CD14-positive monocyte (primary cell): ENCODE data around the gene KRTAP5-4. TPM values are rescaled to one million over a fixed set of nuclear protein-coding genes. Genes with fewer than 3 reads are reported as not detected.

Source experiments
- DNase-seq, 3 donors: peaks; one replicate each; pipeline ENCODE4 v3.0.0-alpha.2; 2011 to 2022
- H2AFZ ChIP-seq: 2 replicates; pipeline ENCODE4 v1.6.0; 2012; ENCODE audit warnings: mild to moderate bottlenecking, low read depth, low read length, inconsistent platforms; ENCODE audit not compliant: insufficient read depth, poor library complexity, severe bottlenecking
- H3K27ac ChIP-seq, 2 donors: 1 replicate in 1 of 2; 2 replicates in 1 of 2; pipeline ENCODE4 v1.5.1; 2012 to 2013; ENCODE audit warnings: low read length in 2 of 2, control low read depth in 1 of 2, inconsistent platforms in 1 of 2, low read depth in 1 of 2, mild to moderate bottlenecking in 1 of 2
- H3K27me3 ChIP-seq, 2 donors: one replicate each; pipeline versions ENCODE4 v1.6.0 to v1.6.1; 2011 to 2013; ENCODE audit warnings: low read length in 2 of 2; ENCODE audit not compliant: control insufficient read depth in 2 of 2, insufficient read depth in 2 of 2
- H3K36me3 ChIP-seq, 2 donors: replicated peaks in 1 of 2; 1 replicate in 1 of 2; 2 replicates in 1 of 2; pipeline versions ENCODE4 v1.5.1 to v1.6.1; 2012 to 2013; ENCODE audit warnings: low read length in 2 of 2, control low read depth in 1 of 2, inconsistent platforms in 1 of 2, mild to moderate bottlenecking in 1 of 2; ENCODE audit not compliant: insufficient read depth in 2 of 2, control insufficient read depth in 1 of 2
- H3K4me1 ChIP-seq, 2 donors: 1 replicate in 1 of 2; 2 replicates in 1 of 2; pipeline versions ENCODE4 v1.5.1 to v1.6.1; 2012 to 2013; ENCODE audit warnings: low read length in 2 of 2, control low read depth in 1 of 2, inconsistent platforms in 1 of 2, mild to moderate bottlenecking in 1 of 2, moderate library complexity in 1 of 2; ENCODE audit not compliant: insufficient read depth in 2 of 2, control insufficient read depth in 1 of 2
- H3K4me2 ChIP-seq: replicated peaks from 2 replicates; pipeline ENCODE3; 2012; ENCODE audit warnings: low read length, moderate library complexity, mild to moderate bottlenecking; ENCODE audit not compliant: poor library complexity, severe bottlenecking; ENCODE audit errors: extremely low read depth
- H3K4me3 ChIP-seq, 3 experiments: fragments of 200-600 bp in 1 of 3; sonication (generic) in 1 of 3; replicated peaks in 1 of 3; 1 replicate in 2 of 3; 2 replicates in 1 of 3; pipeline ENCODE4 v1.5.1; 2011 to 2013; ENCODE audit warnings: low read length in 3 of 3, mild to moderate bottlenecking in 3 of 3, control low read depth in 2 of 3, low read depth in 2 of 3, inconsistent platforms in 1 of 3, moderate library complexity in 1 of 3
- H3K79me2 ChIP-seq: 2 replicates; pipeline ENCODE4 v1.6.0; 2012; ENCODE audit warnings: mild to moderate bottlenecking, control low read depth, inconsistent platforms, low read length, moderate library complexity; ENCODE audit not compliant: insufficient read depth
- H3K9ac ChIP-seq: 2 replicates; pipeline ENCODE4 v1.6.0; 2017; ENCODE audit warnings: low read length, mild to moderate bottlenecking; ENCODE audit not compliant: insufficient read depth, poor library complexity, severe bottlenecking
- H3K9me3 ChIP-seq, 2 donors: replicated peaks in 1 of 2; 1 replicate in 1 of 2; 2 replicates in 1 of 2; pipeline versions ENCODE4 v1.5.1 to v1.6.1; 2012 to 2013; ENCODE audit warnings: low read length in 2 of 2, control low read depth in 1 of 2; ENCODE audit not compliant: control insufficient read depth in 1 of 2, insufficient read depth in 1 of 2
- H4K20me1 ChIP-seq: 2 replicates; pipeline ENCODE4 v1.6.0; 2012; ENCODE audit warnings: mild to moderate bottlenecking, low read length, control low read depth, moderate library complexity; ENCODE audit not compliant: insufficient read depth
- H3K27ac Mint-ChIP-seq, 7 donors: one replicate each; pipeline ENCODE4 v1.8.0; 2020; ENCODE audit warnings: mild to moderate bottlenecking in 7 of 7, mixed read lengths in 7 of 7, moderate library complexity in 6 of 7, inconsistent platforms in 2 of 7
- H3K27me3 Mint-ChIP-seq, 3 donors: one replicate each; pipeline ENCODE4 v1.8.0; 2021 to 2022; ENCODE audit warnings: low read depth in 3 of 3, mild to moderate bottlenecking in 3 of 3, mixed read lengths in 3 of 3, moderate library complexity in 3 of 3, inconsistent platforms in 1 of 3
- H3K36me3 Mint-ChIP-seq, 2 donors: one replicate each; pipeline ENCODE4 v1.8.0; 2020; ENCODE audit warnings: mixed read lengths in 2 of 2, inconsistent platforms in 1 of 2, mild to moderate bottlenecking in 1 of 2
- H3K4me1 Mint-ChIP-seq: one replicate; pipeline ENCODE4 v1.8.0; 2020; ENCODE audit warnings: mild to moderate bottlenecking, mixed read lengths
- H3K4me3 Mint-ChIP-seq, 2 donors: one replicate each; pipeline ENCODE4 v1.8.0; 2020; ENCODE audit warnings: mild to moderate bottlenecking in 2 of 2, mixed read lengths in 2 of 2, moderate library complexity in 1 of 2
- H3K9me3 Mint-ChIP-seq, 7 donors: one replicate each; pipeline ENCODE4 v1.8.0; 2020 to 2022; ENCODE audit warnings: mixed read lengths in 7 of 7, mild to moderate bottlenecking in 6 of 7, moderate library complexity in 6 of 7, inconsistent platforms in 2 of 7
- CTCF ChIP-seq: fragments of 200-600 bp; IDR thresholded peaks from one replicate; pipeline ENCODE4 v1.8.0; 2022; ENCODE audit warnings: antibody characterized with exemption, mild to moderate bottlenecking
- WGBS: methylation state at CpG from one replicate; pipeline ENCODE4 v1.1.5; 2013; ENCODE audit warnings: missing lambda C conversion rate; ENCODE audit not compliant: insufficient coverage; 5-methylcytosine and 5-hydroxymethylcytosine counted together
- intact Hi-C, 2 donors: fragments of 100-400 bp; cut with micrococcal nuclease; formaldehyde crosslinking; loops; one replicate each; pipeline versions ENCODE4 v1.15.0 to v1.15.1; 2023
- polyA plus RNA-seq, 3 donors: library from polyadenylated mRNA; depleted of rRNA in 1 of 3; unstranded in 2 of 3; stranded (reverse) in 1 of 3; fragments of 300-500 nt in 2 of 3; fragments of >200 nt in 1 of 3; fragmentation: Illumina TruSeq in 2 of 3; gene quantifications; 1 replicate in 2 of 3; 2 replicates in 1 of 3; pipeline ENCODE4 v1.2.3, GENCODE V29; 2012 to 2021

Gene KRTAP5-4
- polyA plus RNA-seq, 3 donors = not detected

- no peaks in the 10 kb centered on the region for H3K9me3 ChIP-seq
- intact Hi-C loops = no loop called here
- no peaks in the 10 kb centered on the region for H3K4me1 ChIP-seq
- H3K4me3 ChIP-seq = no peak overlapping the region
- no peak overlapping the region for H3K4me2 ChIP-seq
- Mint-ChIP-seq H3K27me3 (peaks cover 13 to 33% (median 17%) of the 10 kb centered on the region in 3 donors), H3K27ac (no peak overlapping the region), H3K9me3 (no peaks in the 10 kb centered on the region), H3K36me3 (no peaks in the 10 kb centered on the region), H3K4me1 (no peaks in the 10 kb centered on the region), H3K4me3 (no peak overlapping the region)
- no peaks in the 10 kb centered on the region for H3K27me3 ChIP-seq
- no peak overlapping the region for H2AFZ ChIP-seq
- H4K20me1 ChIP-seq = no peaks in the 10 kb centered on the region
- DNase-seq = no peak
- no peaks in the 10 kb centered on the region for H3K79me2 ChIP-seq
- no peak overlapping the region for H3K27ac ChIP-seq
- 76% methylated on average over 13 of the region's 15 CpGs for WGBS
- TF ChIP-seq CTCF = no peak
- H3K36me3 ChIP-seq = no peaks in the 10 kb centered on the region
- H3K9ac ChIP-seq = no peak overlapping the region
Observed at GRCh38 chr11:1641096-1641495, 19.2 kb upstream of the KRTAP5-4 start.

GRCh38 chr11:1640076-1640946, 18.4 kb upstream of the KRTAP5-4 start:
- Mint-ChIP-seq H3K36me3 (no peaks in the 10 kb centered on the region), H3K27me3 (peaks cover 9 to 31% (median 17%) of the 10 kb centered on the region in 3 donors), H3K4me1 (no peaks in the 10 kb centered on the region), H3K27ac (no peak overlapping the region), H3K9me3 (no peaks in the 10 kb centered on the region), H3K4me3 (no peak overlapping the region)
- peak; percentile 96 for TF ChIP-seq CTCF
- no peaks in the 10 kb centered on the region for H3K79me2 ChIP-seq
- H3K9ac ChIP-seq = no peak overlapping the region
- no peaks in the 10 kb centered on the region for H3K9me3 ChIP-seq
- H3K36me3 ChIP-seq = no peaks in the 10 kb centered on the region
- DNase-seq = peak in 2 of 3 donors; percentile 4 to 30
- WGBS = 50% methylated on average over 29 of the region's 32 CpGs
- no peak overlapping the region for H3K4me3 ChIP-seq
- H3K4me1 ChIP-seq = no peaks in the 10 kb centered on the region
- H2AFZ ChIP-seq = no peak overlapping the region
- H3K27ac ChIP-seq = no peak overlapping the region
- intact Hi-C loops = no loop called here
- H3K27me3 ChIP-seq = no peaks in the 10 kb centered on the region
- no peak overlapping the region for H3K4me2 ChIP-seq
- H4K20me1 ChIP-seq = no peaks in the 10 kb centered on the region
